Ovary (tissue), 9 donors: ENCODE measurements around the gene BMPER. TPM values are rescaled to one million over a fixed set of nuclear protein-coding genes. Genes with fewer than 3 reads are reported as not detected.

Experiments used
- DNase-seq, 5 donors: peaks; one replicate each; pipeline ENCODE4 v3.0.0-alpha.2; 2019 to 2020
- H3K27ac ChIP-seq, 2 donors: fragments of 200-600 bp; one replicate each; pipeline versions ENCODE4 v1.5.1 to v1.8.0; 2019 to 2022
- H3K27me3 ChIP-seq: fragments of 200-600 bp; one replicate; pipeline ENCODE4 v1.8.0; 2022
- H3K36me3 ChIP-seq: fragments of 200-600 bp; sonication (generic); one replicate; pipeline ENCODE4 v1.5.1; 2019
- H3K4me1 ChIP-seq: one replicate; pipeline ENCODE4 v1.8.1; 2013; ENCODE audit warnings: mild to moderate bottlenecking, moderate library complexity; ENCODE audit not compliant: insufficient read depth
- H3K4me3 ChIP-seq: fragments of 200-600 bp; sonication (generic); one replicate; pipeline ENCODE4 v1.5.1; 2017
- H3K9me3 ChIP-seq, 2 donors: fragments of 200-600 bp in 1 of 2; sonication (generic) in 1 of 2; one replicate each; pipeline versions ENCODE4 v1.5.1 to v1.8.1; 2013 to 2019; ENCODE audit warnings: mild to moderate bottlenecking in 1 of 2, moderate library complexity in 1 of 2
- CTCF ChIP-seq, 3 donors: fragments of 450-650 bp in 2 of 3; fragments of 200-600 bp in 1 of 3; IDR thresholded peaks; one replicate each; pipeline versions ENCODE4 v1.5.1 to v1.8.0; 2016 to 2022; ENCODE audit warnings: antibody characterized with exemption in 3 of 3, mild to moderate bottlenecking in 1 of 3
- EP300 ChIP-seq: sonication (generic); formaldehyde crosslinking; IDR thresholded peaks from one replicate; pipeline ENCODE4 v1.6.1; 2017; ENCODE audit warnings: antibody characterized with exemption
- POLR2A ChIP-seq: fragments of 450-650 bp; IDR thresholded peaks from one replicate; pipeline ENCODE4 v1.6.1; 2017; ENCODE audit warnings: antibody characterized with exemption, mild to moderate bottlenecking, moderate library complexity
- WGBS, 3 donors: extraction: QIAGEN DNeasy Blood & Tissue Kit in 1 of 3; methylation state at CpG; one replicate each; pipeline versions ENCODE4 v1.1.5 to v1.1.7; 2013 to 2017; 5-methylcytosine and 5-hydroxymethylcytosine counted together
- intact Hi-C, 4 donors: fragments of 100-400 bp; cut with DNase I; formaldehyde crosslinking; loops; one replicate each; pipeline versions ENCODE4 v1.11.0 to v1.15.1; 2022 to 2023
- polyA plus RNA-seq, 2 donors: library from polyadenylated mRNA; stranded (reverse); fragments of 200-250 nt in 1 of 2; fragments of 350-450 nt in 1 of 2; fragmentation: Illumina TruSeq in 1 of 2; extraction: RNeasy Lipid Tissue Mini Kit (QIAGEN cat#74804) in 1 of 2; gene quantifications; one replicate each; pipeline ENCODE4 v1.2.3, GENCODE V29; 2013 to 2014
- total RNA-seq, 7 donors: library from RNA; depleted of rRNA in 2 of 7; stranded (reverse); fragments of >200 nt in 2 of 7; fragmentation: NEBNext Ultra II Directional in 3 of 7; extraction: Animal tissue kit (Norgen Biotek cat#: 25700) in 3 of 7; gene quantifications; one replicate each; pipeline versions ENCODE4 v1.1.0 to v1.2.4, GENCODE V29; 2016 to 2023
- donor health status: DM: no; HTN: no; CAD: no; lungs with moderate emphysema.
- donor health status: DM: no; HTN: no; CAD: no.
- donor health status: Bipolar disorder and iron deficiency.
- donor health status: DM: yes; HTN: yes; CAD: no.
- donor health status: DM: no; HTN: no; CAD: no.
- donor health status: DM: yes; HTN: yes; CAD: no.

The BMPER gene
- total and polyA plus RNA-seq, 9 donors, result 2.9 to 15.3 (median 5.4) TPM

- WGBS, 3 donors, result 74 to 85% (median 76%) methylated on average over 1 of the region's 1 CpG
- Histone ChIP-seq H3K27me3 (no peaks in the 10 kb centered on the region), H3K27ac (no peak overlapping the region)
Measured at GRCh38 chr7:34184466-34184865, 279.1 kb downstream of the BMPER start.

GRCh38 chr7:34187798-34188307 lies 282.5 kb downstream of the BMPER start:
- Histone ChIP-seq H3K4me3 (no peak overlapping the region), H3K36me3 (no peaks in the 10 kb centered on the region), H3K27me3 (no peaks in the 10 kb centered on the region), H3K4me1 (no peaks in the 10 kb centered on the region), H3K9me3 (no peaks in the 10 kb centered on the region), H3K27ac (no peak overlapping the region)
- no peak for TF ChIP-seq EP300
- TF ChIP-seq POLR2A, result no peak
- no peak for DNase-seq
- 84 to 88% (median 86%) methylated on average over 2 of the region's 2 CpGs for WGBS, 3 donors
- intact Hi-C loops, result no loop called here

More at GRCh38 chr7:34184466-34184865, 279.1 kb downstream of the BMPER start:
- no peaks in the 10 kb centered on the region for H3K9me3 ChIP-seq
- H3K4me1 ChIP-seq, result no peaks in the 10 kb centered on the region
- intact Hi-C loops, result no loop called here
- TF ChIP-seq CTCF (IDR thresholded peaks at IDR 0.05), result no peak
- no peak for TF ChIP-seq EP300
- no peak for TF ChIP-seq POLR2A
- no peaks in the 10 kb centered on the region for H3K36me3 ChIP-seq
- no peak for DNase-seq
- no peak overlapping the region for H3K4me3 ChIP-seq

- Histone ChIP-seq H3K9me3 (no peaks in the 10 kb centered on the region), H3K36me3 (no peaks in the 10 kb centered on the region), H3K4me1 (no peaks in the 10 kb centered on the region), H3K27ac (no peak overlapping the region), H3K27me3 (no peaks in the 10 kb centered on the region), H3K4me3 (no peak overlapping the region)
- 85 to 95% (median 86%) methylated on average over 3 of the region's 3 CpGs for WGBS, 3 donors
- no peak for DNase-seq
- TF ChIP-seq POLR2A (no peak), EP300 (no peak)
- intact Hi-C loops, result no loop called here
Measured at GRCh38 chr7:34189031-34189430, 283.7 kb downstream of the BMPER start.

- Histone ChIP-seq H3K9me3 (no peaks in the 10 kb centered on the region), H3K27ac (no peak overlapping the region), H3K4me1 (no peaks in the 10 kb centered on the region), H3K4me3 (no peak overlapping the region), H3K27me3 (no peaks in the 10 kb centered on the region), H3K36me3 (no peaks in the 10 kb centered on the region)
- intact Hi-C loops, result no loop called here
- 77 to 85% (median 83%) methylated on average over 4 of the region's 4 CpGs for WGBS, 3 donors
- DNase-seq, result no peak
- TF ChIP-seq CTCF (IDR thresholded peaks at IDR 0.05) (no peak), POLR2A (no peak), EP300 (no peak)
Measured at GRCh38 chr7:34190299-34190698, 285.0 kb downstream of the BMPER start.

- Histone ChIP-seq H3K4me1 (no peaks in the 10 kb centered on the region), H3K36me3 (no peaks in the 10 kb centered on the region), H3K27ac (no peak overlapping the region), H3K9me3 (no peaks in the 10 kb centered on the region), H3K27me3 (no peaks in the 10 kb centered on the region), H3K4me3 (no peak overlapping the region)
- WGBS, 3 donors, result 78 to 87% (median 85%) methylated on average over 8 of the region's 8 CpGs
- intact Hi-C loops, result no loop called here
- DNase-seq, result no peak
- no peak for TF ChIP-seq POLR2A
- no peak for TF ChIP-seq EP300
- no peak for TF ChIP-seq CTCF (IDR thresholded peaks at IDR 0.05)
Measured at GRCh38 chr7:34191162-34191561, 285.8 kb downstream of the BMPER start.
